Chondrocyte (in vitro differentiated cells): ENCODE measurements around the gene ZDHHC24. TPM values are rescaled to one million over a fixed set of nuclear protein-coding genes. Genes with fewer than 3 reads are reported as not detected.

Experiments used
- DNase-seq: peaks from one replicate; pipeline ENCODE4 v3.0.0; 2021; ENCODE audit warnings: mixed read lengths, low spot score
- H3K27ac Mint-ChIP-seq: one replicate; pipeline ENCODE4 v1.8.0; 2021; ENCODE audit warnings: mild to moderate bottlenecking, moderate library complexity, mixed read lengths; ENCODE audit not compliant: unreplicated experiment
- H3K27me3 Mint-ChIP-seq: 2 replicates; pipeline ENCODE4 v1.8.0; 2021; ENCODE audit warnings: low read depth, mixed read lengths
- H3K36me3 Mint-ChIP-seq: 2 replicates; pipeline ENCODE4 v1.8.0; 2021; ENCODE audit warnings: low read depth, mixed read lengths
- H3K4me1 Mint-ChIP-seq: 2 replicates; pipeline ENCODE4 v1.8.0; 2021; ENCODE audit warnings: low read depth, mild to moderate bottlenecking, mixed read lengths
- H3K4me3 Mint-ChIP-seq: one replicate; pipeline ENCODE4 v1.8.0; 2021; ENCODE audit warnings: mild to moderate bottlenecking, moderate library complexity, mixed read lengths; ENCODE audit not compliant: unreplicated experiment
- H3K9me3 Mint-ChIP-seq: 2 replicates; pipeline ENCODE4 v1.8.0; 2021; ENCODE audit warnings: low read depth, mixed read lengths
- total RNA-seq: library from RNA; stranded (reverse); gene quantifications from 3 replicates; pipeline ENCODE4 v1.2.1, GENCODE V29; 2021
- TF ChIP-seq, protein P1 (sequence below): fragments of 200-600 bp; sonication (generic); IDR thresholded peaks from 2 replicates; pipeline ENCODE4 v1.5.0; 2021; ENCODE audit warnings: antibody characterized with exemption, mild to moderate bottlenecking, moderate library complexity

The ZDHHC24 gene
- total RNA-seq, 1 donor from 2014 or later, result 13.8 TPM

DNA sequence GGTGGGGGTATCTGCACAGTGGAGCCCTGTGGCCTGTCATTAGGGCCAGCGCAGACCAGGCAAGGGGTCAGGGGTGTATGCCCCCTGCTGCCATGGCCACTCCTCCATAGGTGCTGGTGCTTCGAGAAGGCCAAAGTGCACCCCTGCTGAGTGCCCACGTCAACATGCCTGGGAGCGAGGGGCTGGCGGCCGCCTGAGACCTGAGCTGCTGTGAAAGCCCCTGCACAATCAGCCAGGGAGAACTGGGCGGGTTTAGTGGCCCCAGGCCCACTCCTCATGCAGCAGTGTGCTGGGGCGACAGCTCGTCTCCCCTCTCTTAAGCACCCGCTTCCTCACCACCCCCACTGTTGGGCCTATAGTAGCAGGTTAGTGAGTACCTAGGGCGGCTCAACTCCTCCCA lies 14.0 kb downstream of the ZDHHC24 start:
- Mint-ChIP-seq H3K4me3 (no peak overlapping the region), H3K9me3 (no peaks in the 10 kb centered on the region), H3K36me3 (peaks cover 10% of the 10 kb centered on the region), H3K4me1 (no peaks in the 10 kb centered on the region), H3K27me3 (no peaks in the 10 kb centered on the region), H3K27ac (no peak overlapping the region)
- TF ChIP-seq, protein P1, sequence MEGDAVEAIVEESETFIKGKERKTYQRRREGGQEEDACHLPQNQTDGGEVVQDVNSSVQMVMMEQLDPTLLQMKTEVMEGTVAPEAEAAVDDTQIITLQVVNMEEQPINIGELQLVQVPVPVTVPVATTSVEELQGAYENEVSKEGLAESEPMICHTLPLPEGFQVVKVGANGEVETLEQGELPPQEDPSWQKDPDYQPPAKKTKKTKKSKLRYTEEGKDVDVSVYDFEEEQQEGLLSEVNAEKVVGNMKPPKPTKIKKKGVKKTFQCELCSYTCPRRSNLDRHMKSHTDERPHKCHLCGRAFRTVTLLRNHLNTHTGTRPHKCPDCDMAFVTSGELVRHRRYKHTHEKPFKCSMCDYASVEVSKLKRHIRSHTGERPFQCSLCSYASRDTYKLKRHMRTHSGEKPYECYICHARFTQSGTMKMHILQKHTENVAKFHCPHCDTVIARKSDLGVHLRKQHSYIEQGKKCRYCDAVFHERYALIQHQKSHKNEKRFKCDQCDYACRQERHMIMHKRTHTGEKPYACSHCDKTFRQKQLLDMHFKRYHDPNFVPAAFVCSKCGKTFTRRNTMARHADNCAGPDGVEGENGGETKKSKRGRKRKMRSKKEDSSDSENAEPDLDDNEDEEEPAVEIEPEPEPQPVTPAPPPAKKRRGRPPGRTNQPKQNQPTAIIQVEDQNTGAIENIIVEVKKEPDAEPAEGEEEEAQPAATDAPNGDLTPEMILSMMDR, result no peak
- DNase-seq, result no peak

DNA sequence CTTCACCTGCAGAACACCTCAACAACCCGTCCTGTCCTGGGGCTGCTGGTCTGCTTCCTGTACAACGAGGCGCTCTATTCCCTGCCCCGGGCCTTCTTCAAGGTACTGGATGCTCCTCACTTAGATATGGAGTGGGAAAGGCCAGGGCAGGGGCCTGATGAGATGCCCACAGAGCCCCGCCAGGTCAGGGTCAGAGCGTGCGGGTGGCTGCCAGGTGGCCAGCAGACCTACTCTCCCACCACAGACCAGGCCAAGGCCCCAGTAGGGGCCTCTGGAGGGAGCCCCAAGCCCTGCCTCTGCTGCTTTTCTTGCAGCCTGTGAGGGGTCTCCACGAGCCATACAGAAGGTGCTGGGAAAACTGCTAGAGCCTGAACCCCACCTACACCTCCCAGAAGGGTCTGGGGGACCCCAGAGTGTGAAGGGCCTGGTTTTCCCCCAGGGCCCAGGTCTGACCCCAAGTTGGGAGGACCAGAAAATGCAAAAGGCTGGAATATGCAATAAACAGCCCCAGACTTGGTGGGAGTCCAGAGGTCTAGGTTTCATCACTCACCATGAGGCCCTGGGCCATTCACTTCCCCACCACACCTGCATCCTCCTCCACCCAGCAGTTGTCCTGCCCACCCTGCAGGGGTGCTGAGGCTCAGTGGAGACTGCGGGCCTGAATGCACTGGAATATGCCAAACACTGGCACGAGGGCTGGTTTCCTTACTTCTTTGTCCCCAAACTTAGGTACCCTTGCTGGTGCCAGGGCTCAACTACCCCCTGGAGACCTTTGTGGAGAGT lies 14.7 kb downstream of the ZDHHC24 start:
- H3K27me3 Mint-ChIP-seq, result no peaks in the 10 kb centered on the region
- peaks cover 9% of the 10 kb centered on the region for H3K36me3 Mint-ChIP-seq
- DNase-seq, result no peak
- TF ChIP-seq, protein P1, result no peak
- H3K27ac Mint-ChIP-seq, result no peak overlapping the region
- no peaks in the 10 kb centered on the region for H3K4me1 Mint-ChIP-seq
- H3K4me3 Mint-ChIP-seq, result no peak overlapping the region
- no peaks in the 10 kb centered on the region for H3K9me3 Mint-ChIP-seq

DNA sequence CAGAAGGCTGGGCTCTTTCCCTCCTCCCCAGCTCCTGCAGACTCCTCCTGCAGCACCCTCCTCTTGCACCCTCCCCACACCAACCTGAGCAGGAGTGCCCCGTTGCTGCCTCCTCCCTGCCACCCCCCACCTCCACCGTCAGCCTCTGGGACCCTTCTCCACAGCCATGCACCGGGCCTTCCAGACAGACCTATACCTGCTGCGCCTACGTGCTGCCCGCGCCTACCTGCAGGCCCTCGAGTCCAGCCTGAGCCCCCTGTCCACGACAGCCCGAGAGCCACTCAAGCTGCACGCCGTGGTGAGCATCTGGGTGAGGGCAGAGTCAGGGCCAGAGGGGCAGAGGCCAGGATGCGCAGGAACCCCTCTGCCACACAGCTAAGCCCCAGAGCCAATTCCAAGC lies 16.2 kb downstream of the ZDHHC24 start:
- Mint-ChIP-seq H3K4me1 (no peaks in the 10 kb centered on the region), H3K4me3 (no peak overlapping the region), H3K27ac (no peak overlapping the region), H3K9me3 (no peaks in the 10 kb centered on the region), H3K36me3 (peaks cover 5% of the 10 kb centered on the region), H3K27me3 (no peaks in the 10 kb centered on the region)
- DNase-seq, result no peak
- TF ChIP-seq, protein P1, result no peak

DNA sequence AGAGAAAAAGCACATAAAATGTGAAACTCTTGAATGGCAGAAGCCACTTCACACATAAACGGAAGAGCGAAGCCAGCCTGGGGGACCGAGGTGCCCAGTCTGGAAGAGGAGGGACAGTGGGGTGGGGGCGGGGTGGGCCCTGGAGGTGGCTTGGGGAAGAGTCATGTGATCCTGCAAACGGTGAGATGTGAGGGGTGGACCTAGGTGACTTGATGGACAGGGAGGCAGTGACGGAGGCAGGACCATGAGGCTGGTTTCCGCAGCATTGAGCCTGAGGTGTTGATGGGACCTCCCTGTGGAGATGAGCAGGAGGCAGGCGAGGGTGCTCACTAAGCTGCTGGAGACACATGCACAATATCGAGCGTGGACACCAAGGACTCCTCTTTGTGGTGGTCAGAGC lies 16.8 kb downstream of the ZDHHC24 start:
- no peaks in the 10 kb centered on the region for H3K4me1 Mint-ChIP-seq
- H3K36me3 Mint-ChIP-seq, result peaks cover 5% of the 10 kb centered on the region
- TF ChIP-seq, protein P1, result no peak
- H3K9me3 Mint-ChIP-seq, result no peaks in the 10 kb centered on the region
- no peak for DNase-seq
- H3K27me3 Mint-ChIP-seq, result no peaks in the 10 kb centered on the region
- H3K4me3 Mint-ChIP-seq, result no peak overlapping the region
- no peak overlapping the region for H3K27ac Mint-ChIP-seq

DNA sequence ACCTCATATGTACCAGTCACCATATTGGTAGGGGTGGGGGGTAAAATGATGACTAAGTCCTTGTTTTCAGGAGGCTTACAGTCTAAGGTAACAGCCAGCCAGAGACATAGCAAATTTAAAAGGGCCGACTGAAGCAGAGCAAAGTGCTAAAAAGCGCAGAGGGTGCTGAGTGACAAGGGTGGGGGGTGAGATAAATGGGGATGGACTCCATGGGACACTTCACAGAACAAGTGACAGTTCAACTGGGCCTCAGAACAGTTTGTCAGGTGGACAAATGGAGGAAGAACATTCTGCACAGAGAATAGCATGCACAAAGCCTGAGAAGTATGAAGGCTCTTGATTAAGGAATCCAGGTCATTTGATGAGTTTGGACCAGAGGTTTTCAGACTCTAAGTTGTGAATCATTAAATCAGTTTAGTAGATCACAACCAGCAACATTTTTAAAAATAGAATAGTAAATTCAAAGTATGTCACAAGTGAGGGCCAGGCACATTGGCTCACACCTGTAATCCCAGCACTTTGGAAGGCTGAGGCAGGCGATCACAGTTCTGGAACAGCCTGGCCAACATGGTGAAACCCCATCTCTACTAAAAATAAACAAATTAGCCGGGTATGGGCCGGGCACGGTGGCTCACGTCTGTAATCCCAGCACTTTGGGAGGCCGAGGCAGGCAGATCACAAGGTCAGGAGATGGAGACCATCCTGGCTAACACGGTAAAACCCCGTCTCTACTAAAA lies 21.4 kb downstream of the ZDHHC24 start:
- no peak overlapping the region for H3K27ac Mint-ChIP-seq
- no peak overlapping the region for H3K4me3 Mint-ChIP-seq
- DNase-seq, result no peak
- no peaks in the 10 kb centered on the region for H3K4me1 Mint-ChIP-seq
- no peaks in the 10 kb centered on the region for H3K27me3 Mint-ChIP-seq
- H3K9me3 Mint-ChIP-seq, result no peaks in the 10 kb centered on the region
- H3K36me3 Mint-ChIP-seq, result peaks cover 22% of the 10 kb centered on the region
- TF ChIP-seq, protein P1, result no peak
